HL-60 (cell line): ENCODE data around the gene NRXN3.

Experiments used
- DNase-seq, 2 experiments: peaks; one replicate each; pipeline ENCODE4 v3.0.0-alpha.2; 2010 to 2020; ENCODE audit warnings: low read depth in 1 of 2, low spot score in 1 of 2
- H3K27ac ChIP-seq: fragments of 250-450 bp; sonication (Bioruptor Pico); replicated peaks from 2 replicates; pipeline ENCODE4 v1.5.1; 2020; ENCODE audit warnings: mild to moderate bottlenecking, moderate library complexity
- H3K27me3 ChIP-seq: fragments of 250-450 bp; sonication (Bioruptor Pico); 2 replicates; pipeline ENCODE4 v1.5.1; 2021; ENCODE audit warnings: mild to moderate bottlenecking, moderate library complexity; ENCODE audit not compliant: insufficient read depth, poor library complexity, severe bottlenecking
- H3K4me3 ChIP-seq: replicated peaks from 2 replicates; pipeline ENCODE4 v1.5.1; 2011; ENCODE audit warnings: mild to moderate bottlenecking, control low read depth, low read length; ENCODE audit not compliant: insufficient read depth
- GABPA ChIP-seq: IDR thresholded peaks from 2 replicates; pipeline ENCODE4 v1.6.1; 2012; ENCODE audit warnings: low read depth
- POLR2AphosphoS5 ChIP-seq: IDR thresholded peaks from 2 replicates; pipeline ENCODE4 v1.6.1; 2012; ENCODE audit warnings: low read depth
- SPI1 ChIP-seq: IDR thresholded peaks from 2 replicates; pipeline ENCODE4 v1.6.1; 2012; ENCODE audit warnings: low read depth, mild to moderate bottlenecking, borderline replicate concordance
- TF ChIP-seq, protein P1 (sequence below): IDR thresholded peaks from one replicate; pipeline ENCODE4 v1.5.1; 2011; ENCODE audit warnings: low read length, control low read depth, inconsistent platforms; ENCODE audit not compliant: insufficient read depth
- TF ChIP-seq, protein P2 (sequence below): IDR thresholded peaks from 2 replicates; pipeline ENCODE4 v1.6.1; 2012; ENCODE audit warnings: low read depth; ENCODE audit not compliant: insufficient replicate concordance

The NRXN3 gene

GRCh38 chr14:79788346-79788745 is 1618.2 kb downstream of the NRXN3 start:
- Histone ChIP-seq H3K4me3 (no peak overlapping the region), H3K27me3 (no peaks in the 10 kb centered on the region), H3K27ac (no peak overlapping the region)
- DNase-seq, result no peak
- TF ChIP-seq SPI1 (no peak), POLR2AphosphoS5 (no peak), GABPA (no peak)
- TF ChIP-seq, protein P1, sequence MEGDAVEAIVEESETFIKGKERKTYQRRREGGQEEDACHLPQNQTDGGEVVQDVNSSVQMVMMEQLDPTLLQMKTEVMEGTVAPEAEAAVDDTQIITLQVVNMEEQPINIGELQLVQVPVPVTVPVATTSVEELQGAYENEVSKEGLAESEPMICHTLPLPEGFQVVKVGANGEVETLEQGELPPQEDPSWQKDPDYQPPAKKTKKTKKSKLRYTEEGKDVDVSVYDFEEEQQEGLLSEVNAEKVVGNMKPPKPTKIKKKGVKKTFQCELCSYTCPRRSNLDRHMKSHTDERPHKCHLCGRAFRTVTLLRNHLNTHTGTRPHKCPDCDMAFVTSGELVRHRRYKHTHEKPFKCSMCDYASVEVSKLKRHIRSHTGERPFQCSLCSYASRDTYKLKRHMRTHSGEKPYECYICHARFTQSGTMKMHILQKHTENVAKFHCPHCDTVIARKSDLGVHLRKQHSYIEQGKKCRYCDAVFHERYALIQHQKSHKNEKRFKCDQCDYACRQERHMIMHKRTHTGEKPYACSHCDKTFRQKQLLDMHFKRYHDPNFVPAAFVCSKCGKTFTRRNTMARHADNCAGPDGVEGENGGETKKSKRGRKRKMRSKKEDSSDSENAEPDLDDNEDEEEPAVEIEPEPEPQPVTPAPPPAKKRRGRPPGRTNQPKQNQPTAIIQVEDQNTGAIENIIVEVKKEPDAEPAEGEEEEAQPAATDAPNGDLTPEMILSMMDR, result no peak
- TF ChIP-seq, protein P2, sequence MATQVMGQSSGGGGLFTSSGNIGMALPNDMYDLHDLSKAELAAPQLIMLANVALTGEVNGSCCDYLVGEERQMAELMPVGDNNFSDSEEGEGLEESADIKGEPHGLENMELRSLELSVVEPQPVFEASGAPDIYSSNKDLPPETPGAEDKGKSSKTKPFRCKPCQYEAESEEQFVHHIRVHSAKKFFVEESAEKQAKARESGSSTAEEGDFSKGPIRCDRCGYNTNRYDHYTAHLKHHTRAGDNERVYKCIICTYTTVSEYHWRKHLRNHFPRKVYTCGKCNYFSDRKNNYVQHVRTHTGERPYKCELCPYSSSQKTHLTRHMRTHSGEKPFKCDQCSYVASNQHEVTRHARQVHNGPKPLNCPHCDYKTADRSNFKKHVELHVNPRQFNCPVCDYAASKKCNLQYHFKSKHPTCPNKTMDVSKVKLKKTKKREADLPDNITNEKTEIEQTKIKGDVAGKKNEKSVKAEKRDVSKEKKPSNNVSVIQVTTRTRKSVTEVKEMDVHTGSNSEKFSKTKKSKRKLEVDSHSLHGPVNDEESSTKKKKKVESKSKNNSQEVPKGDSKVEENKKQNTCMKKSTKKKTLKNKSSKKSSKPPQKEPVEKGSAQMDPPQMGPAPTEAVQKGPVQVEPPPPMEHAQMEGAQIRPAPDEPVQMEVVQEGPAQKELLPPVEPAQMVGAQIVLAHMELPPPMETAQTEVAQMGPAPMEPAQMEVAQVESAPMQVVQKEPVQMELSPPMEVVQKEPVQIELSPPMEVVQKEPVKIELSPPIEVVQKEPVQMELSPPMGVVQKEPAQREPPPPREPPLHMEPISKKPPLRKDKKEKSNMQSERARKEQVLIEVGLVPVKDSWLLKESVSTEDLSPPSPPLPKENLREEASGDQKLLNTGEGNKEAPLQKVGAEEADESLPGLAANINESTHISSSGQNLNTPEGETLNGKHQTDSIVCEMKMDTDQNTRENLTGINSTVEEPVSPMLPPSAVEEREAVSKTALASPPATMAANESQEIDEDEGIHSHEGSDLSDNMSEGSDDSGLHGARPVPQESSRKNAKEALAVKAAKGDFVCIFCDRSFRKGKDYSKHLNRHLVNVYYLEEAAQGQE, result no peak

DNA sequence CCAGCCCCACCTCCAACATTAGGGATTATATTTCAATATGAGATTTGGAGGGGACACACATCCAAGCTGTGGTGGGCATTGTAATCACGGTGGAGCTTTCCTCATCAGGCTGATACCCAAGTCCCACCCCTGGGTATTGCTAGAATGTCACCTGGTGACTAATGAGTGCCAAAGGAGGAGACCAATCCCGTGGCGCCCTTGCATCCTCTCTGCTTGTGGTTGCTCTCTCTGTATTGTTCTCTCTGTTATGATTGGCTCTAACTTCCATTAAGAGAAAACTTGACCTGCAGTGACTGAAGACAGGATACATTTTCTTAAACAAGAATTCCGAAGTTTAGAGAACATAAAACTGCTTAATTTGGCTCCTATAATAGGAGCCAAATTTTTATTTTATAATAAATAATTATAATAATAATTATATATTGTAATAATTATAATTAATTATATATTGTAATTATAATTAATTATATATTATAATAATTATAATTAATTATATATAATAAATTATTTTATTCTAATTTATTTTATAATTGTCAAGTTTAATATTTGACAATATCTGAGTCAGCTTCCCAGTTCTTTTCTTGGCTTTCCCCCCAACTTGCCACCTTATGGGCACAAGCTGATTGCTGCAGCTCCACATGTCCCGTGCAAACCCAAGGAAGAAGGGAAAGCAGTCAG is 1621.0 kb downstream of the NRXN3 start:
- Histone ChIP-seq H3K27me3 (no peaks in the 10 kb centered on the region), H3K27ac (no peak overlapping the region), H3K4me3 (no peak overlapping the region)
- TF ChIP-seq, protein P1, result no peak
- TF ChIP-seq, protein P2, result no peak
- TF ChIP-seq POLR2AphosphoS5 (no peak), SPI1 (no peak), GABPA (no peak)
- no peak for DNase-seq

GRCh38 chr14:79802093-79802492 is 1631.9 kb downstream of the NRXN3 start:
- TF ChIP-seq POLR2AphosphoS5, result no peak
- TF ChIP-seq, protein P1, result no peak
- TF ChIP-seq, protein P2, result no peak
- no peak for TF ChIP-seq SPI1
- no peak for TF ChIP-seq GABPA
- Histone ChIP-seq H3K4me3 (no peak overlapping the region), H3K27ac (no peak overlapping the region), H3K27me3 (no peaks in the 10 kb centered on the region)
- no peak for DNase-seq
